Mesendoderm (in vitro differentiated cells): Measurements from ENCODE around the gene ATP11C. TPM values are rescaled to one million over a fixed set of nuclear protein-coding genes. Genes with fewer than 3 reads are reported as not detected.

Experiments used
- DNase-seq: peaks from one replicate; pipeline ENCODE4 v3.0.0; 2013
- H2AK5ac ChIP-seq: 2 replicates; pipeline ENCODE4 v1.6.1; 2013; ENCODE audit warnings: low read length, inconsistent platforms
- H2BK120ac ChIP-seq: 2 replicates; pipeline ENCODE4 v1.6.1; 2013; ENCODE audit warnings: low read depth, mild to moderate bottlenecking, low read length, moderate library complexity, mixed read lengths
- H2BK15ac ChIP-seq: replicated peaks from 2 replicates; pipeline ENCODE4 v1.6.1; 2013; ENCODE audit warnings: low read depth, mild to moderate bottlenecking, moderate library complexity
- H2BK5ac ChIP-seq: 2 replicates; pipeline ENCODE4 v1.6.1; 2013; ENCODE audit warnings: low read length, inconsistent platforms
- H3K18ac ChIP-seq: 2 replicates; pipeline ENCODE4 v1.6.1; 2013; ENCODE audit warnings: mild to moderate bottlenecking, low read length, mixed read lengths
- H3K23ac ChIP-seq: one replicate; pipeline ENCODE4 v1.6.1; 2013; ENCODE audit warnings: low read length
- H3K27ac ChIP-seq: 2 replicates; pipeline ENCODE4 v1.5.1; 2013; ENCODE audit warnings: low read depth, mild to moderate bottlenecking, inconsistent platforms, low read length, moderate library complexity
- H3K27me3 ChIP-seq: 2 replicates; pipeline ENCODE4 v1.6.1; 2013; ENCODE audit warnings: low read length, control low read depth, mild to moderate bottlenecking, inconsistent platforms; ENCODE audit not compliant: insufficient read depth, poor library complexity
- H3K36me3 ChIP-seq: 2 replicates; pipeline ENCODE4 v1.6.1; 2013; ENCODE audit warnings: low read length, inconsistent platforms; ENCODE audit not compliant: control insufficient read depth, insufficient read depth
- H3K4ac ChIP-seq: one replicate; pipeline ENCODE4 v1.6.1; 2013; ENCODE audit warnings: low read depth, mild to moderate bottlenecking, low read length, moderate library complexity
- H3K4me1 ChIP-seq: 2 replicates; pipeline ENCODE4 v1.6.1; 2013; ENCODE audit warnings: low read depth, low read length, inconsistent platforms; ENCODE audit not compliant: control insufficient read depth
- H3K4me2 ChIP-seq: 2 replicates; pipeline ENCODE4 v1.6.1; 2013; ENCODE audit warnings: low read length
- H3K4me3 ChIP-seq: 2 replicates; pipeline ENCODE4 v1.5.1; 2013; ENCODE audit warnings: mild to moderate bottlenecking, low read length
- H3K56ac ChIP-seq: one replicate; pipeline ENCODE4 v1.6.1; 2013; ENCODE audit warnings: low read length
- H3K79me1 ChIP-seq: 2 replicates; pipeline ENCODE4 v1.6.1; 2013; ENCODE audit warnings: low read length, inconsistent platforms
- H3K79me2 ChIP-seq: 2 replicates; pipeline ENCODE4 v1.6.1; 2013; ENCODE audit warnings: mild to moderate bottlenecking, low read length; ENCODE audit not compliant: control insufficient read depth, insufficient read depth
- H3K9ac ChIP-seq: 2 replicates; pipeline ENCODE4 v1.6.1; 2013; ENCODE audit warnings: low read length, inconsistent platforms
- H4K5ac ChIP-seq: one replicate; pipeline ENCODE4 v1.6.1; 2013; ENCODE audit warnings: low read length
- H4K8ac ChIP-seq: one replicate; pipeline ENCODE4 v1.6.1; 2013; ENCODE audit warnings: low read depth, mild to moderate bottlenecking, control low read depth, low read length, moderate library complexity
- WGBS: extraction: QIAGEN DNeasy Blood & Tissue Kit; methylation state at CpG from one replicate; pipeline ENCODE4 v1.1.7; 2013; ENCODE audit warnings: low lambda C conversion rate, missing lambda C conversion rate; ENCODE audit not compliant: insufficient coverage; ENCODE audit errors: extremely low coverage; 5-methylcytosine and 5-hydroxymethylcytosine counted together
- polyA plus RNA-seq, 2 experiments: library from polyadenylated mRNA; stranded (reverse); fragments of 200-250 nt; gene quantifications; one replicate each; pipeline ENCODE4 v1.2.3, GENCODE V29; 2013

The ATP11C gene
- polyA plus RNA-seq (2013, experiment 1 of 2) = 35.7 TPM
- polyA plus RNA-seq (2013, experiment 2 of 2) = 36.6 TPM

- peak within 1 kb of the TSS; percentile 62 for H3K4me3 ChIP-seq
- H3K4me1 ChIP-seq = peaks cover 4% of the 10 kb centered on the region
- no peak within 1 kb of the TSS for H2BK5ac ChIP-seq
- H3K18ac ChIP-seq = peak within 1 kb of the TSS; percentile 95
- H3K27me3 ChIP-seq = no peaks in the 10 kb centered on the region
- no peak within 1 kb of the TSS for H4K8ac ChIP-seq
- H3K4me2 ChIP-seq = peak within 1 kb of the TSS; percentile 46
- H3K27ac ChIP-seq = peak within 1 kb of the TSS; percentile 91
- peaks cover 19% of the 10 kb centered on the region for H3K79me2 ChIP-seq
- H2BK120ac ChIP-seq = peak within 1 kb of the TSS; percentile 73
- H3K9ac ChIP-seq = peak within 1 kb of the TSS; percentile 81
- no CpG with 5 or more reads among the region's 52 CpGs for WGBS
- DNase-seq = peak; percentile 91
- H3K36me3 ChIP-seq = no peaks in the 10 kb centered on the region
- H3K23ac ChIP-seq = peak within 1 kb of the TSS; percentile 66
- no peak within 1 kb of the TSS for H4K5ac ChIP-seq
- peak within 1 kb of the TSS; percentile 92 for H3K56ac ChIP-seq
- H2BK15ac ChIP-seq = no peak within 1 kb of the TSS
- no peaks in the 10 kb centered on the region for H3K79me1 ChIP-seq
- H3K4ac ChIP-seq = peak within 1 kb of the TSS; percentile 75
- H2AK5ac ChIP-seq = no peak within 1 kb of the TSS
Measured at GRCh38 chrX:139932901-139933796, at the start of gene ATP11C. Gene ATP11C, minus strand, starts transcription at chrX:139933053. Its CDS starts 1,011 bp downstream, at chrX:139932042.

- Histone ChIP-seq H3K18ac (no peak overlapping the region), H2BK5ac (no peak overlapping the region), H3K27ac (no peak overlapping the region), H2BK15ac (no peak overlapping the region), H3K56ac (no peak overlapping the region), H3K23ac (no peak overlapping the region), H3K4ac (no peak overlapping the region), H4K5ac (no peak overlapping the region), H3K36me3 (no peaks in the 10 kb centered on the region), H3K9ac (no peak overlapping the region), H2BK120ac (no peak overlapping the region), H3K27me3 (no peaks in the 10 kb centered on the region), H3K79me2 (no peaks in the 10 kb centered on the region), H3K4me2 (no peak overlapping the region), H4K8ac (no peak overlapping the region), H3K4me3 (no peak overlapping the region), H3K79me1 (no peaks in the 10 kb centered on the region), H2AK5ac (no peak overlapping the region), H3K4me1 (no peaks in the 10 kb centered on the region)
- DNase-seq = peak; percentile 10
- WGBS = no CpG with 5 or more reads among the region's 3 CpGs
Measured at GRCh38 chrX:139974471-139974870, 41.6 kb upstream of the ATP11C start.

GRCh38 chrX:139972629-139973624 lies 40.1 kb upstream of the ATP11C start:
- no CpG with 5 or more reads among the region's 6 CpGs for WGBS
- Histone ChIP-seq H3K56ac (no peak overlapping the region), H3K79me2 (no peaks in the 10 kb centered on the region), H3K9ac (no peak overlapping the region), H3K4me1 (no peaks in the 10 kb centered on the region), H3K27me3 (no peaks in the 10 kb centered on the region), H4K8ac (no peak overlapping the region), H3K4ac (no peak overlapping the region), H3K27ac (no peak overlapping the region), H2BK15ac (no peak overlapping the region), H2AK5ac (no peak overlapping the region), H3K18ac (no peak overlapping the region), H3K36me3 (no peaks in the 10 kb centered on the region), H3K79me1 (no peaks in the 10 kb centered on the region), H3K23ac (no peak overlapping the region), H3K4me2 (no peak overlapping the region), H2BK120ac (no peak overlapping the region), H2BK5ac (no peak overlapping the region), H3K4me3 (no peak overlapping the region), H4K5ac (no peak overlapping the region)
- no peak for DNase-seq

- Histone ChIP-seq H3K27ac (no peak overlapping the region), H3K27me3 (no peaks in the 10 kb centered on the region), H2BK5ac (no peak overlapping the region), H3K4me2 (no peak overlapping the region), H2AK5ac (no peak overlapping the region), H4K5ac (no peak overlapping the region), H3K4ac (no peak overlapping the region), H3K36me3 (no peaks in the 10 kb centered on the region), H3K56ac (no peak overlapping the region), H3K4me1 (no peaks in the 10 kb centered on the region), H3K79me2 (no peaks in the 10 kb centered on the region), H4K8ac (no peak overlapping the region), H2BK120ac (no peak overlapping the region), H3K79me1 (no peaks in the 10 kb centered on the region), H2BK15ac (no peak overlapping the region), H3K18ac (no peak overlapping the region), H3K23ac (no peak overlapping the region), H3K4me3 (no peak overlapping the region), H3K9ac (no peak overlapping the region)
- DNase-seq = no peak
- WGBS = no CpG with 5 or more reads among the region's 5 CpGs
Measured at GRCh38 chrX:139972113-139972512, 39.3 kb upstream of the ATP11C start.

GRCh38 chrX:139971394-139971749 lies 38.5 kb upstream of the ATP11C start:
- H3K27me3 ChIP-seq = no peaks in the 10 kb centered on the region
- no peak overlapping the region for H2AK5ac ChIP-seq
- H2BK5ac ChIP-seq = no peak overlapping the region
- no peak overlapping the region for H3K18ac ChIP-seq
- no peak overlapping the region for H3K23ac ChIP-seq
- no peak overlapping the region for H3K27ac ChIP-seq
- no peak overlapping the region for H3K4me2 ChIP-seq
- no peak overlapping the region for H3K56ac ChIP-seq
- H3K36me3 ChIP-seq = no peaks in the 10 kb centered on the region
- no peak for DNase-seq
- WGBS = no CpG with 5 or more reads among the region's 10 CpGs
- no peak overlapping the region for H3K9ac ChIP-seq
- no peaks in the 10 kb centered on the region for H3K79me1 ChIP-seq
- no peak overlapping the region for H3K4ac ChIP-seq
- H3K4me3 ChIP-seq = no peak overlapping the region
- H4K5ac ChIP-seq = no peak overlapping the region
- no peaks in the 10 kb centered on the region for H3K4me1 ChIP-seq
- no peak overlapping the region for H2BK120ac ChIP-seq
- H2BK15ac ChIP-seq = no peak overlapping the region
- H4K8ac ChIP-seq = no peak overlapping the region
- no peaks in the 10 kb centered on the region for H3K79me2 ChIP-seq
